Measurements from ENCODE around the gene BRD4.
"Not testable (repeated sequence)": the region's sequence is repeated elsewhere in the genome, so short reads cannot be mapped to it uniquely, and the experiment has no call there.

- not testable (repeated sequence) for TF ChIP-seq CTCF (conservative IDR thresholded peaks at IDR 0.05; ENCODE audit: low read length); EZH2phosphoT487 (IDR thresholded peaks at IDR 0.05; ENCODE audit: borderline replicate concordance, low read depth, low read length)
Observed at GRCh38 chr19:15363791-15364190, 31.5 kb upstream of the BRD4 start.

Data from OCI-LY7 (cell line).